Measurements from ENCODE around the gene ATP8A1. TPM values are rescaled to one million over a fixed set of nuclear protein-coding genes. Genes with fewer than 3 reads are reported as not detected.

ATP8A1 gene
- total RNA-seq, 1 donor from 2014 or later, result 54.6 TPM

DNA sequence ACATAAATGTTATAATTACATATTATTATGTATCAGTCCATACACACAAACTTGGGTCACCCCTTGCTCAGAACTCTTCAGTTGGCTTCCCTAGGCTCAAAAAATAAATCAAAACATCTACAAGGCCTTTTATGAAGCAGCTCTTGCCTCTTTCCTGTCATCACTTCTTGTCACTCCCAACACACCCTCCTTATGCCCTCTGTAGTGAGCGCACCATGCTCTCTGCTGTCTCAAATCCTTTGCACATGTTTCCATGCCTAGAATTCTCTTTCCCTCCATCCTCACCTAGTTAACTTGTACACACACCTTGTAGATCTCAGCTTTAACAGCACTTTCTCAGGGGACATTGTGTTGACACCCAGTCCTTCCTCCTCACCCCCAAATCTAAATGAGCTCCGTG lies 53.0 kb downstream of the ATP8A1 start:
- no peak for DNase-seq (ENCODE audit: low spot score)
- intact Hi-C loops (cut with DNase I), result no loop called here
- no peak for ATAC-seq

DNA sequence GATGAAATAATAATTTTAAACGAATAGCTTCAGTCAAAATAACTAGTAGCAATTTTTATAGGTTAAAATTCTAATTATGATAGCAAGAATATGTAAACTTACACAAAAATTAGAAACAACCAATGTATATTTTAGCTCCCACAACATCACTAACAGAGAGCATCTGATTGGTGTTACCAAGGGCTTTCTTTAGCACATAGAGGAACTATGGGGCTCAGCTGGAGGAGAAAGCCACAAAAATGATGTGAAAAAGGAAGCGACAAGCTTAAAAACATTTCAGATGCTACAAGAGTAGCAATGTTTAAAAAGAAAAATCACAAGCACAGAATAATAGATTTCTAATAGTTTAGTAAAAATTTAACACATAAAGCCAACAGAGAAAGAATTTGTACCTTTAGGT lies 56.3 kb downstream of the ATP8A1 start:
- DNase-seq (ENCODE audit: low spot score) (no peak), ATAC-seq (no peak)
- intact Hi-C loops (cut with DNase I), result no loop called here

GRCh38 chr4:42596918-42597317 lies 60.0 kb downstream of the ATP8A1 start:
- DNase-seq (ENCODE audit: low spot score), result no peak
- no peak for ATAC-seq
- intact Hi-C loops (cut with DNase I), result no loop called here

GRCh38 chr4:42594888-42595287 lies 62.0 kb downstream of the ATP8A1 start:
- no peak for ATAC-seq
- DNase-seq (ENCODE audit: low spot score), result no peak
- intact Hi-C loops (cut with DNase I), result no loop called here

- intact Hi-C loops (cut with DNase I), result no loop called here
- ATAC-seq (no peak), DNase-seq (ENCODE audit: low spot score) (no peak)
These were observed 68.0 kb downstream of the ATP8A1 start for GRCh38 chr4:42588909-42589308.

DNA sequence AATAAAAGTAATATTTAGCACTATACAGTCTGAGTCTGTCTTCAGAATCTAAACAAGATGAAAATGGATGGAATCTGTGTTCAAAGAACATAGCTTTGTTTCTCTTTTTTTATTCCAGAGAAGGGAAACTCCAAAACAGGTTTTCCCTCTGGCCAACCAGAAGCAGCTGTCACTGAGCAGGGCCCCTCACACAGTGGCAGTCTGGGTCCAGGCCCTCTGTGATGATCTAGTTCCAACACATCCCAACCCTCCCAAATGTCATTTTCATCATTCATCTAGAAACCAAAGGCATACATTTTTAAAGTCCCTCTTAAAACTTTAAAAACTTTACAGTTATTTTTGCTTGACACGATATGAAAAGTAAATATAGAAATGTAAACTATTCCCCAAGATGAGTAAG lies 70.1 kb downstream of the ATP8A1 start:
- ATAC-seq (no peak), DNase-seq (ENCODE audit: low spot score) (no peak)
- intact Hi-C loops (cut with DNase I), result no loop called here

- ATAC-seq, result no peak
- DNase-seq (ENCODE audit: low spot score), result no peak
- intact Hi-C loops (cut with DNase I), result loop anchor here (10.0 kb wide), 1 partner anchor 285 kb away; no protein-coding TSS in a partner anchor
These were observed 77.0 kb downstream of the ATP8A1 start for GRCh38 chr4:42579903-42580302.

DNA sequence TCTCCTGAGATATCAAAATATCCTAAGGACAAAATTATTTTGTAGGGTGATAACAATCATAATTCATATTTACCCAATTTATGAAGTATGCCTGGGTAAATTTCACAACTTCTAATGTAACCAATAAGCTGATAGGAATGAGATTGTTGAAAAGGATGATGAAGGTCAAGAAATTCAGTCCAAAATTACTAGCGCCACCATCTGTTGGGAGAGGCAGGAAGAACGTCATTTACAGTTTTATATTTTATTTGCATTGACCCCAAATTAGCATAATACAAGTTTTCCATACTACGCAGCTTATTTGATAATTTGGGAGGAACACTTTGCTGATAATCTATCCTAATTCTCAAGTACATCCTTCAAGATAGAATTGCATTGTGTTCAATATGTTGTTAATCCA lies 78.7 kb downstream of the ATP8A1 start:
- intact Hi-C loops (cut with DNase I), result loop anchor here (10.0 kb wide), 1 partner anchor 287 kb away; no protein-coding TSS in a partner anchor
- no peak for ATAC-seq

DNA sequence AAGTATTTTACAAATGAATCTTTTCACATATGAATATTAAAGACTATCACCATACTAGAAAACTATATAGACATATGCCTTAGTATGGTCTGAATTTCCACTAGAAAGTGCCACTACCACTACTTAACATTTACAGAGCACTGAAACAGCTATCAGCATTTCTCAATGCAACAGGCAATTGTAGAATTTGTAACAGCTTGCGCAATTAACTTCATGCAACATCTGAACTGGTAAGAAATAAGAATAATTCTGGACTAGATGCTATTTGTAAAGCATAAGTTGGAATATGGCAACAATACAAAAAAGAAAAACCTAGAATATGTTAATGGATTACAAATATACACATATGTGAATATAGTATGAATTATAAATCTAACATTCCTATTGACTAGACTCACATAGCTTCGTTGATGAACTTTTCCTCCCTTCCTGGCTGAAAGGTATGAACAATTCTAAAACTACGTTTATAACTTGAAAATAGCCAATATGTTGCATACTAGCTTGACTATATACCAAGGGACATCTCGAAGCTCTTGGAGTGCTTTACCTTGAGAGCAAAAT lies 82.0 kb downstream of the ATP8A1 start:
- ATAC-seq (no peak), DNase-seq (ENCODE audit: low spot score) (no peak)
- intact Hi-C loops (cut with DNase I), result loop anchor here (10.0 kb wide), 1 partner anchor 290 kb away; no protein-coding TSS in a partner anchor

More for the DNA sequence above, 78.7 kb downstream of the ATP8A1 start:
- DNase-seq (ENCODE audit: low spot score), result no peak

DNA sequence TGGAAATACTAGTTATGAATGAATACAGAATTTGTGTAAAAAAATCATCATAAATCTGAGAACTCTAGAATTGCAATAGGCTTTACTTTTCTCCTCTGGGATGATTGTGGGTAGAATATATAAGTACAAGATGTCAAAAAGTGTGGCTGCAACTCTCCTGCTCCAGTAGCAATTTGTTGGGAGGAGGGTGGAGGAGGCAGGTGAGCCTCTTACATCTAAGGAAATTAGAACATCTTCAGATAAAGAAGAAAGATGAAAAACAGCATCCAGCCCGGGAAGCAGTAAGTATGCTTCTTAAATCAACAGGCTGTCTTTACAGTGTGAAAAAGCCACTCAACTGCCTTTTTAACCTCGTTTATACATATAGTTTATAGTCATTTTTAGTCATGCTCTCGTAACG lies 83.7 kb downstream of the ATP8A1 start:
- intact Hi-C loops (cut with DNase I), result loop anchor here (10.0 kb wide), 1 partner anchor 292 kb away; no protein-coding TSS in a partner anchor
- DNase-seq (ENCODE audit: low spot score) (no peak), ATAC-seq (no peak)

DNA sequence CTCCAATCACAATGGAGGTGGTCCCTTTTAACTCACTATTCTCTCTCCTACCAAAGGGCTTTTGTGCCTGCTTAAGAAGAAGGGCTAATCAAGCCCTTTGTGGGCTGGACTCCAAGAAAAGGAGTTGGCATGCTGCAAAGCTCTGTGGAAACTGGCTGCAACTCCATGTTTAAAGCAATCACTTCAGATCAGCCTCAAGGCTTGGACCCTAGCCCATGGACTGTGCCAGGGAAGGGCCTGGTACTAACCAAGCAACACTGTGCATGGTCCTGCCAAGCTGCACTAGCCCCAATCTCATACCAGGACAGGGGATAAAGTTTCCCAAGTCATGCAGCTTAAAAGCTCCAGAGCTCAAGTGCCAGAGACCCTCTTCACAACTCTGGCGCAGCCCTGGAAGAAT lies 86.7 kb downstream of the ATP8A1 start:
- peak; percentile 61 for ATAC-seq
- peak; percentile 63 for DNase-seq (ENCODE audit: low spot score)
- intact Hi-C loops (cut with DNase I), result loop anchor here (10.0 kb wide), 1 partner anchor 295 kb away; no protein-coding TSS in a partner anchor

GRCh38 chr4:42568610-42569207 lies 88.2 kb downstream of the ATP8A1 start:
- intact Hi-C loops (cut with DNase I), result no loop called here
- DNase-seq (ENCODE audit: low spot score) (peak; percentile 74), ATAC-seq (peak; percentile 86)

GRCh38 chr4:42566835-42567234 lies 90.1 kb downstream of the ATP8A1 start:
- ATAC-seq, result no peak
- no peak for DNase-seq (ENCODE audit: low spot score)
- intact Hi-C loops (cut with DNase I), result no loop called here

GRCh38 chr4:42562016-42562415 lies 94.9 kb downstream of the ATP8A1 start:
- intact Hi-C loops (cut with DNase I), result no loop called here
- DNase-seq (ENCODE audit: low spot score), result no peak
- ATAC-seq, result no peak

- DNase-seq (ENCODE audit: low spot score) (no peak), ATAC-seq (no peak)
These were observed 95.9 kb downstream of the ATP8A1 start for GRCh38 chr4:42561031-42561430.

GRCh38 chr4:42560467-42560861 lies 96.4 kb downstream of the ATP8A1 start:
- no peak for ATAC-seq
- intact Hi-C loops (cut with DNase I), result no loop called here

More at GRCh38 chr4:42561031-42561430, 95.9 kb downstream of the ATP8A1 start:
- intact Hi-C loops (cut with DNase I), result no loop called here

GRCh38 chr4:42558156-42558555 lies 98.7 kb downstream of the ATP8A1 start:
- ATAC-seq (peak; percentile 79), DNase-seq (ENCODE audit: low spot score) (no peak)
- intact Hi-C loops (cut with DNase I), result no loop called here

More at GRCh38 chr4:42560467-42560861, 96.4 kb downstream of the ATP8A1 start:
- DNase-seq (ENCODE audit: low spot score), result no peak

- ATAC-seq, result no peak
- no peak for DNase-seq (ENCODE audit: low spot score)
- intact Hi-C loops (cut with DNase I), result no loop called here
These were observed 101.1 kb downstream of the ATP8A1 start for GRCh38 chr4:42555828-42556227.

DNA sequence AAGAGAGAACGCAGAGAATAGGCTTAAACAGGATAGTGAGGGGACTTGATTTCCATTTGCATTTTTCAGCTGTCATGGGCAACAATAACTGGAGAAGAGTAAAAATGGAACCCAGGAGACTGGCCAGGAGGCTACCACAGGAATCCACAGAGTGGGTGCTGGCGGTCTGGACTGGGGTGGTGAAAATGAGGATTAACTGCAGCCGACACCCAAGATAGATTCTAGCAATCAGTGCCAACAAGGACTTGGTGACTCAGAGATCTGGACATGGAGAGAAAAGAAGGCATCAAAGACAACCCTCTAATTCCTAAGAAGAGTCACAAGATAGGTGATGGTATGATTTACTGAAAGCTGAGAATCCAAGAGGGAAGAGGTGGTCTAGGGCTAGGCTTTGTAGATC lies 102.8 kb downstream of the ATP8A1 start:
- ATAC-seq, result no peak
- intact Hi-C loops (cut with DNase I), result no loop called here
- DNase-seq (ENCODE audit: low spot score), result no peak

DNA sequence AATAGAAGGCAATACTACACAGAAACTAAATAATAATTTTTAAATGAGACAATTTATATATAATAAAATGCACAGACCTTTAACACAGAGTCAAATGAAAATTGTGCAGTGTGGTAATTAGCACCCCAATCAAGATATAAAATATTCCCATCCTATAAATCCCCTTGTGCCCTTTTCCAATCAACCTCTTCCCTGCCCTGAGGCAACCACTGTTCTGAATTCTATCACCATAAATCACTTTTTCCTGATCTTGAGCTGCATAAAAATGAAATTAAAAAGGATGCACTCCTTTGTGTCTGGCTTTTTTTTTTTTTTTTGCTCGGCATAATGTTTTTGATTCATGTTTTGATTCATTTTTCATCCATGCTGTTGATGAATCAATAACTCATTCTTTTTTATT lies 107.0 kb downstream of the ATP8A1 start:
- no peak for ATAC-seq
- intact Hi-C loops (cut with DNase I), result no loop called here

DNA sequence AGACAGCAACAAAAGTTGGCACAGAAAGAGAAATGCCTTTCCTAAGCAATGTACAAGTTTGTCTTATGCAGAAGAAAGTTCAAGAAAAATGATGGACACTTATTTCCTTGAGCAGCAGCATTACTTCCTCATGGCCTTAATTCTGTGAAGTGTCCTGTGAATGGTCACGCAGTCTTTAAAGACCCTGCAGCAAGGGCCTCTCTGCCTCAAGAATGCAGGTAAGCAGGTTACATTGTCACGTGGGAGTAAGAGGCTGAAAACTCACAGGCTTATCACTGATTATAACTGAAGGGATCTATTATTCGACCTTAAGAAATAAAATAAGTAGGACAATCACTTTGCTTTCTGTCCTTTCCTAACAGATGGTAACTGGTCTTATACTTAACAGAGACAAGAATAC lies 109.1 kb downstream of the ATP8A1 start:
- intact Hi-C loops (cut with DNase I), result no loop called here
- DNase-seq (ENCODE audit: low spot score) (no peak), ATAC-seq (no peak)

More for the DNA sequence above, 107.0 kb downstream of the ATP8A1 start:
- DNase-seq (ENCODE audit: low spot score), result no peak
